Measurements from ENCODE around the gene NCOA5. TPM values are rescaled to one million over a fixed set of nuclear protein-coding genes. Genes with fewer than 3 reads are reported as not detected.

The NCOA5 gene
- total and polyA plus RNA-seq, 2 experiments from 2014 or later, result 8.4 to 22.8 TPM

DNA sequence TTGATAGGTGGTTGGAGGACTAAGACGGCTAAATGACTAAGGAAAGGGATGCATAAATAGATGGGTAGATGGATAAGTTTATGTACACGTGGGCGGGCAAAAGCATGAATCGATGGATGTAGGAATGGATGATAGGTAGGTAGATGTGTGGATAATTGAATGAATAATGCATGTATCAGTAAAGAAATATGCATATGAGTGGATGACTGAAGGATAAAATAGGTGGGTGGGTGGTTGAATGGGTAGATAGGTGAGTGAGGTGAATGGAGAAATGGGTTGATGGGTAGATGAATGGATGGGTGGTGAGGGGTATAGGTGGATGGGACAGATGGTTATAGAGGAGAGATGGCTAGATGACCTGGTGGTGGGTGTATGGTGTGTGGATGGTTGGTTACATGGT is 40.6 kb downstream of the NCOA5 start:
- Histone ChIP-seq H3K4me2 (no peak overlapping the region), H3K79me2 (replicated peaks; ENCODE audit: insufficient read depth) (no peaks in the 10 kb centered on the region), H3K27me3 (ENCODE audit: insufficient read depth) (peaks cover 6% of the 10 kb centered on the region; the same call in 1 of the 2 replicates), H3K27ac (ENCODE audit: low read depth) (no peak overlapping the region), H3K4me1 (ENCODE audit: insufficient read depth) (no peaks in the 10 kb centered on the region), H4K20me1 (replicated peaks; ENCODE audit: insufficient read depth) (no peaks in the 10 kb centered on the region), H3K4me3 (no peak overlapping the region), H3K36me3 (ENCODE audit: insufficient read depth) (no peaks in the 10 kb centered on the region), H2AFZ (no peak overlapping the region), H3F3A (replicated peaks; ENCODE audit: low read depth) (no peaks in the 10 kb centered on the region), H3K9me2 (ENCODE audit: insufficient read depth) (no peaks in the 10 kb centered on the region)
- Mint-ChIP-seq H3K27ac (no peak overlapping the region), H3K27me3 (ENCODE audit: insufficient read depth, low read depth, poor library complexity) (peaks cover 14% of the 10 kb centered on the region), H3K36me3 (ENCODE audit: low read depth) (no peaks in the 10 kb centered on the region; the same call in 2 of the 3 replicates), H3K9me3 (no peaks in the 10 kb centered on the region), H3K4me3 (no peak overlapping the region), H3K4me1 (peaks cover 4% of the 10 kb centered on the region)
- ATAC-seq, result no peak
- DNase-seq (ENCODE audit: low spot score), result no peak
- TF ChIP-seq NANOG (IDR thresholded peaks at IDR 0.05; ENCODE audit: borderline replicate concordance), result no peak
- TF ChIP-seq, protein P1, sequence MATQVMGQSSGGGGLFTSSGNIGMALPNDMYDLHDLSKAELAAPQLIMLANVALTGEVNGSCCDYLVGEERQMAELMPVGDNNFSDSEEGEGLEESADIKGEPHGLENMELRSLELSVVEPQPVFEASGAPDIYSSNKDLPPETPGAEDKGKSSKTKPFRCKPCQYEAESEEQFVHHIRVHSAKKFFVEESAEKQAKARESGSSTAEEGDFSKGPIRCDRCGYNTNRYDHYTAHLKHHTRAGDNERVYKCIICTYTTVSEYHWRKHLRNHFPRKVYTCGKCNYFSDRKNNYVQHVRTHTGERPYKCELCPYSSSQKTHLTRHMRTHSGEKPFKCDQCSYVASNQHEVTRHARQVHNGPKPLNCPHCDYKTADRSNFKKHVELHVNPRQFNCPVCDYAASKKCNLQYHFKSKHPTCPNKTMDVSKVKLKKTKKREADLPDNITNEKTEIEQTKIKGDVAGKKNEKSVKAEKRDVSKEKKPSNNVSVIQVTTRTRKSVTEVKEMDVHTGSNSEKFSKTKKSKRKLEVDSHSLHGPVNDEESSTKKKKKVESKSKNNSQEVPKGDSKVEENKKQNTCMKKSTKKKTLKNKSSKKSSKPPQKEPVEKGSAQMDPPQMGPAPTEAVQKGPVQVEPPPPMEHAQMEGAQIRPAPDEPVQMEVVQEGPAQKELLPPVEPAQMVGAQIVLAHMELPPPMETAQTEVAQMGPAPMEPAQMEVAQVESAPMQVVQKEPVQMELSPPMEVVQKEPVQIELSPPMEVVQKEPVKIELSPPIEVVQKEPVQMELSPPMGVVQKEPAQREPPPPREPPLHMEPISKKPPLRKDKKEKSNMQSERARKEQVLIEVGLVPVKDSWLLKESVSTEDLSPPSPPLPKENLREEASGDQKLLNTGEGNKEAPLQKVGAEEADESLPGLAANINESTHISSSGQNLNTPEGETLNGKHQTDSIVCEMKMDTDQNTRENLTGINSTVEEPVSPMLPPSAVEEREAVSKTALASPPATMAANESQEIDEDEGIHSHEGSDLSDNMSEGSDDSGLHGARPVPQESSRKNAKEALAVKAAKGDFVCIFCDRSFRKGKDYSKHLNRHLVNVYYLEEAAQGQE (IDR thresholded peaks at IDR 0.05; ENCODE audit: unreplicated experiment), result no peak
- TF ChIP-seq CREB1 (CRISPR knock-in tag; IDR thresholded peaks at IDR 0.05; ENCODE audit: low read depth), result no peak
- no peak for TF ChIP-seq EZH2 (IDR thresholded peaks at IDR 0.05; ENCODE audit: low read depth, unreplicated experiment)
- TF ChIP-seq STAT1 (IDR thresholded peaks at IDR 0.05; ENCODE audit: unreplicated experiment), result no peak
- no peak for TF ChIP-seq ZNF331 (CRISPR knock-in tag; IDR thresholded peaks at IDR 0.05; ENCODE audit: low read depth)
- TF ChIP-seq, protein P2, sequence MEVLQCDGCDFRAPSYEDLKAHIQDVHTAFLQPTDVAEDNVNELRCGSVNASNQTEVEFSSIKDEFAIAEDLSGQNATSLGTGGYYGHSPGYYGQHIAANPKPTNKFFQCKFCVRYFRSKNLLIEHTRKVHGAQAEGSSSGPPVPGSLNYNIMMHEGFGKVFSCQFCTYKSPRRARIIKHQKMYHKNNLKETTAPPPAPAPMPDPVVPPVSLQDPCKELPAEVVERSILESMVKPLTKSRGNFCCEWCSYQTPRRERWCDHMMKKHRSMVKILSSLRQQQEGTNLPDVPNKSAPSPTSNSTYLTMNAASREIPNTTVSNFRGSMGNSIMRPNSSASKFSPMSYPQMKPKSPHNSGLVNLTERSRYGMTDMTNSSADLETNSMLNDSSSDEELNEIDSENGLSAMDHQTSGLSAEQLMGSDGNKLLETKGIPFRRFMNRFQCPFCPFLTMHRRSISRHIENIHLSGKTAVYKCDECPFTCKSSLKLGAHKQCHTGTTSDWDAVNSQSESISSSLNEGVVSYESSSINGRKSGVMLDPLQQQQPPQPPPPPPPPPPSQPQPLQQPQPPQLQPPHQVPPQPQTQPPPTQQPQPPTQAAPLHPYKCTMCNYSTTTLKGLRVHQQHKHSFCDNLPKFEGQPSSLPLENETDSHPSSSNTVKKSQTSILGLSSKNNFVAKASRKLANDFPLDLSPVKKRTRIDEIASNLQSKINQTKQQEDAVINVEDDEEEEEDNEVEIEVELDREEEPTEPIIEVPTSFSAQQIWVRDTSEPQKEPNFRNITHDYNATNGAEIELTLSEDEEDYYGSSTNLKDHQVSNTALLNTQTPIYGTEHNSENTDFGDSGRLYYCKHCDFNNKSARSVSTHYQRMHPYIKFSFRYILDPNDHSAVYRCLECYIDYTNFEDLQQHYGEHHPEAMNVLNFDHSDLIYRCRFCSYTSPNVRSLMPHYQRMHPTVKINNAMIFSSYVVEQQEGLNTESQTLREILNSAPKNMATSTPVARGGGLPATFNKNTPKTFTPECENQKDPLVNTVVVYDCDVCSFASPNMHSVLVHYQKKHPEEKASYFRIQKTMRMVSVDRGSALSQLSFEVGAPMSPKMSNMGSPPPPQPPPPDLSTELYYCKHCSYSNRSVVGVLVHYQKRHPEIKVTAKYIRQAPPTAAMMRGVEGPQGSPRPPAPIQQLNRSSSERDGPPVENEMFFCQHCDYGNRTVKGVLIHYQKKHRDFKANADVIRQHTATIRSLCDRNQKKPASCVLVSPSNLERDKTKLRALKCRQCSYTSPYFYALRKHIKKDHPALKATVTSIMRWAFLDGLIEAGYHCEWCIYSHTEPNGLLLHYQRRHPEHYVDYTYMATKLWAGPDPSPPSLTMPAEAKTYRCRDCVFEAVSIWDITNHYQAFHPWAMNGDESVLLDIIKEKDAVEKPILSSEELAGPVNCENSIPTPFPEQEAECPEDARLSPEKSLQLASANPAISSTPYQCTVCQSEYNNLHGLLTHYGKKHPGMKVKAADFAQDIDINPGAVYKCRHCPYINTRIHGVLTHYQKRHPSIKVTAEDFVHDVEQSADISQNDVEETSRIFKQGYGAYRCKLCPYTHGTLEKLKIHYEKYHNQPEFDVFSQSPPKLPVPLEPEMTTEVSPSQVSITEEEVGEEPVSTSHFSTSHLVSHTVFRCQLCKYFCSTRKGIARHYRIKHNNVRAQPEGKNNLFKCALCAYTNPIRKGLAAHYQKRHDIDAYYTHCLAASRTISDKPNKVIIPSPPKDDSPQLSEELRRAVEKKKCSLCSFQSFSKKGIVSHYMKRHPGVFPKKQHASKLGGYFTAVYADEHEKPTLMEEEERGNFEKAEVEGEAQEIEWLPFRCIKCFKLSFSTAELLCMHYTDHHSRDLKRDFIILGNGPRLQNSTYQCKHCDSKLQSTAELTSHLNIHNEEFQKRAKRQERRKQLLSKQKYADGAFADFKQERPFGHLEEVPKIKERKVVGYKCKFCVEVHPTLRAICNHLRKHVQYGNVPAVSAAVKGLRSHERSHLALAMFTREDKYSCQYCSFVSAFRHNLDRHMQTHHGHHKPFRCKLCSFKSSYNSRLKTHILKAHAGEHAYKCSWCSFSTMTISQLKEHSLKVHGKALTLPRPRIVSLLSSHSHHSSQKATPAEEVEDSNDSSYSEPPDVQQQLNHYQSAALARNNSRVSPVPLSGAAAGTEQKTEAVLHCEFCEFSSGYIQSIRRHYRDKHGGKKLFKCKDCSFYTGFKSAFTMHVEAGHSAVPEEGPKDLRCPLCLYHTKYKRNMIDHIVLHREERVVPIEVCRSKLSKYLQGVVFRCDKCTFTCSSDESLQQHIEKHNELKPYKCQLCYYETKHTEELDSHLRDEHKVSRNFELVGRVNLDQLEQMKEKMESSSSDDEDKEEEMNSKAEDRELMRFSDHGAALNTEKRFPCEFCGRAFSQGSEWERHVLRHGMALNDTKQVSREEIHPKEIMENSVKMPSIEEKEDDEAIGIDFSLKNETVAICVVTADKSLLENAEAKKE (CRISPR knock-in tag; IDR thresholded peaks at IDR 0.05), result no peak
- TF ChIP-seq, protein P3, sequence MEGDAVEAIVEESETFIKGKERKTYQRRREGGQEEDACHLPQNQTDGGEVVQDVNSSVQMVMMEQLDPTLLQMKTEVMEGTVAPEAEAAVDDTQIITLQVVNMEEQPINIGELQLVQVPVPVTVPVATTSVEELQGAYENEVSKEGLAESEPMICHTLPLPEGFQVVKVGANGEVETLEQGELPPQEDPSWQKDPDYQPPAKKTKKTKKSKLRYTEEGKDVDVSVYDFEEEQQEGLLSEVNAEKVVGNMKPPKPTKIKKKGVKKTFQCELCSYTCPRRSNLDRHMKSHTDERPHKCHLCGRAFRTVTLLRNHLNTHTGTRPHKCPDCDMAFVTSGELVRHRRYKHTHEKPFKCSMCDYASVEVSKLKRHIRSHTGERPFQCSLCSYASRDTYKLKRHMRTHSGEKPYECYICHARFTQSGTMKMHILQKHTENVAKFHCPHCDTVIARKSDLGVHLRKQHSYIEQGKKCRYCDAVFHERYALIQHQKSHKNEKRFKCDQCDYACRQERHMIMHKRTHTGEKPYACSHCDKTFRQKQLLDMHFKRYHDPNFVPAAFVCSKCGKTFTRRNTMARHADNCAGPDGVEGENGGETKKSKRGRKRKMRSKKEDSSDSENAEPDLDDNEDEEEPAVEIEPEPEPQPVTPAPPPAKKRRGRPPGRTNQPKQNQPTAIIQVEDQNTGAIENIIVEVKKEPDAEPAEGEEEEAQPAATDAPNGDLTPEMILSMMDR (conservative IDR thresholded peaks at IDR 0.05; ENCODE audit: low read depth in 2 of 2), result no peak
- TF ChIP-seq, protein P4, sequence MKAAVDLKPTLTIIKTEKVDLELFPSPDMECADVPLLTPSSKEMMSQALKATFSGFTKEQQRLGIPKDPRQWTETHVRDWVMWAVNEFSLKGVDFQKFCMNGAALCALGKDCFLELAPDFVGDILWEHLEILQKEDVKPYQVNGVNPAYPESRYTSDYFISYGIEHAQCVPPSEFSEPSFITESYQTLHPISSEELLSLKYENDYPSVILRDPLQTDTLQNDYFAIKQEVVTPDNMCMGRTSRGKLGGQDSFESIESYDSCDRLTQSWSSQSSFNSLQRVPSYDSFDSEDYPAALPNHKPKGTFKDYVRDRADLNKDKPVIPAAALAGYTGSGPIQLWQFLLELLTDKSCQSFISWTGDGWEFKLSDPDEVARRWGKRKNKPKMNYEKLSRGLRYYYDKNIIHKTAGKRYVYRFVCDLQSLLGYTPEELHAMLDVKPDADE (IDR thresholded peaks at IDR 0.05), result no peak
- TF ChIP-seq EZH2phosphoT487 (IDR thresholded peaks at IDR 0.05; ENCODE audit: unreplicated experiment), result no peak
